Retinal pigment epithelial cell (primary cell): ENCODE measurements around the gene EGLN1.
"Not testable (repeated sequence)": the region's sequence is repeated elsewhere in the genome, so short reads cannot be mapped to it uniquely, and the experiment has no call there.

Source experiments
- DNase-seq: peaks from one replicate; pipeline ENCODE4 v3.0.0-alpha.2; 2010; ENCODE audit warnings: low read depth
- H3K4me3 ChIP-seq: 2 replicates; pipeline ENCODE4 v1.5.1; 2011; ENCODE audit warnings: mild to moderate bottlenecking, low read length, control low read depth, moderate library complexity
- CTCF ChIP-seq: conservative IDR thresholded peaks from 2 replicates; pipeline ENCODE4 v1.5.1; 2011; ENCODE audit warnings: low read depth, low read length, control low read depth, inconsistent platforms

Gene EGLN1

GRCh38 chr1:231359113-231359512 is 63.0 kb downstream of the EGLN1 start:
- DNase-seq, result no peak
- H3K4me3 ChIP-seq, result no peak overlapping the region
- TF ChIP-seq CTCF, result no peak

DNA sequence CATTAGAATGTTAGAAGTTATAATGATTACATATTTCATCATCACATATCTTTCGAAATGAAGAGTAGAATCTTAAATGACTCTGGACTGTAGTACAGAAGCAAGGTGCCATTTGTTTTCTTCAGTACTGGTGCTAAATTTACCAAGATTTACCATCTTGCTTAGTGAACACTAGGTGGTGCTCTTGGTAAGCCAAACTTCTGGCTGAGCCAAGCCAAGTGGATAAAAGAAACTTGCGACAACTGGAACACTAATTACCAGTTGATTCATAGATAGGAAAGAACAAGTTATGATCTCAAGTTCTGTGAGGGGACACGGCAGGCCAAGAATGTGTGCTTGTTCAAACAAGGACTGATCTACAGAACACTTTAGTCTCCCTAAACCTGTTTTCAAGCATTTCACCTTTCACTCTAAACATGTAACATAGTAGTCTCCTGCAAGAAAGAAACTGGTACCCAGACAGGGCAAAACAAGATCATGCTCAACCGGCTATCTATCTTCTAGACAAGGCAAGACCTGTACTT is 64.2 kb downstream of the EGLN1 start:
- peak; percentile 76 for TF ChIP-seq CTCF
- no peak for DNase-seq
- no peak overlapping the region for H3K4me3 ChIP-seq

- no peak overlapping the region for H3K4me3 ChIP-seq
- no peak for TF ChIP-seq CTCF
- DNase-seq, result no peak
These were observed 64.8 kb downstream of the EGLN1 start for GRCh38 chr1:231357187-231357772.

- DNase-seq, result no peak
- H3K4me3 ChIP-seq, result no peak overlapping the region
- TF ChIP-seq CTCF, result no peak
These were observed 66.9 kb downstream of the EGLN1 start for GRCh38 chr1:231355171-231355570.

DNA sequence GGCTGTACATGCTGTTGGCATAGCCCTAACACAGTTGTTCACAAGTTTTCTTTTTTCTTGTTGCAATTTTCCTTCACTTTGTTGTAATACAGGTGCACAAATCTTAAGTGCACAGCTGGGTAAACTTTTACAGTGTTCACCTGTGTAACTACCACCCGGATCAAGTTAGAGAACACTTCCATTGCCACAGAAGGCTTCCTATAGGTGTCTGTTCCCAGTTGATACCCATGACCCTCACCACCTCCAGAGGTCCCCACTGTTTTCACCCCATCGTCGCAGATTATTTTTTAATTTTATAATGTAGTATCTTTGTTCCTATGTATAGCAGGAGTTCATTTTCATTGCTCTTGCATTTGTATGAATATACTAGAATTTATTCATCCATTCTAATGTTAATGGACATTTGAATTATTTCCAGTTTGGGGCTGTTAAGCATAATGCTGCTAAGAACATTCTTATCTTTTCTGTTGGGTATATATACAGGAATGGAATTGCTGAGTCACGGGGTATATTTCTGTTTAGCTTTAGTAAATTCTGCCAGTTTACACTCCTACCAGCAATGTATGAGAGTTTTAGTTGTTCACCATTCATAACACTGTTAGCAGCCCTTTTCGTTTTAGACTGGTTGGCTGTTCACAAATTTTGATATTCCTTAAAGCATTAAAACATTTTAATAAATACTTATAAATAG is 67.6 kb downstream of the EGLN1 start:
- no peak for TF ChIP-seq CTCF
- no peak for DNase-seq
- H3K4me3 ChIP-seq, result no peak overlapping the region

GRCh38 chr1:231353086-231353485 is 69.0 kb downstream of the EGLN1 start:
- H3K4me3 ChIP-seq, result no peak overlapping the region
- TF ChIP-seq CTCF, result no peak
- DNase-seq, result no peak

GRCh38 chr1:231351816-231352215 is 70.3 kb downstream of the EGLN1 start:
- TF ChIP-seq CTCF, result no peak
- no peak overlapping the region for H3K4me3 ChIP-seq
- no peak for DNase-seq

DNA sequence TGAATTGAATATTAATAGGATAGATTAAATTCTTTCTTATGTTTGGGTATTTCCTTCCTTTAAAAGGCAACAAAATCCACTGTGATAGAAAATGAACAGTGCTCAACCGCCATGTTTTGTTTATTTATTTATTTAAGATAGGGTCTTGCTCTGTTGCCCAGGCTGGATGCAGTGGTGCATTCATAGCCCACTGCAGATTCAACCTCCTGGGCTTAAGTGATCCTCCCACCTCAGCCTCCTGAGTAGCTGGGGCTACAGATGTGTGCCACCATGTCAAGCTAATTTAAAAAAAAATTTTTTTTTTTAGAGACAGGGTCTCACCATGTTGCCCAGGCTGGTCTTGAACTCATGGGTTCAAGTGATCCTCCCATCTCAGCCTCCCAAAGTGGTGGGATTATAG is 73.2 kb downstream of the EGLN1 start:
- DNase-seq, H3K4me3 ChIP-seq: not testable (repeated sequence)
